HG03378 (cell line): Measurements from ENCODE around the gene TBC1D14.

Experiments used
- ATAC-seq: cut with Tn5 transposase; IDR thresholded peaks from one replicate; pipeline ENCODE4 v1.9.1; 2021; ENCODE audit warnings: mild to moderate bottlenecking, moderate library complexity; ENCODE audit not compliant: unreplicated experiment

TBC1D14 gene

GRCh38 chr4:6991771-6992557, 82.3 kb downstream of the TBC1D14 start:
- no peak for ATAC-seq

- no peak for ATAC-seq
Measured at GRCh38 chr4:6992728-6993677, 83.4 kb downstream of the TBC1D14 start.

DNA sequence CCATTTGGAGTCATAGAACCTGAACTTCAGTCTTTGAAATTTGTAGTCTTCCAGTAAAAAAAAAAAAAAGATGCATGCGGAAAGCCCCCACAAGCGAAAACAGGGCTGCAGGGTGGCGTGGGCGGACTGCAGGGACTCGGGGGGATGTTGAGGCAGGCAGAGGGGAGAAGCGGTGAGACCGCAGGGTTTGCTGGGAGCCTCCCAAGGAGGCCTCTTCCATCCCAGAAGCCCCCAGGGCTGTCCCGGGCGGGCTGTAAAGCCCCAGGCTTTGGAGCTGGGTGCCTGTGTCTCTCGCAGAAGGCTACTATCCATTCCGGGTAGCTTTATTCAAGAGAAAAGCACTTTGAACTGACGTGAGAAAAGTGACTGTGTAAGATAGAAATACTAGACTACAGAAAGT, 86.9 kb downstream of the TBC1D14 start:
- ATAC-seq: no peak

- no peak for ATAC-seq
Measured at GRCh38 chr4:6999172-7000086, 89.8 kb downstream of the TBC1D14 start.

GRCh38 chr4:7000421-7001176, 91.0 kb downstream of the TBC1D14 start:
- no peak for ATAC-seq

DNA sequence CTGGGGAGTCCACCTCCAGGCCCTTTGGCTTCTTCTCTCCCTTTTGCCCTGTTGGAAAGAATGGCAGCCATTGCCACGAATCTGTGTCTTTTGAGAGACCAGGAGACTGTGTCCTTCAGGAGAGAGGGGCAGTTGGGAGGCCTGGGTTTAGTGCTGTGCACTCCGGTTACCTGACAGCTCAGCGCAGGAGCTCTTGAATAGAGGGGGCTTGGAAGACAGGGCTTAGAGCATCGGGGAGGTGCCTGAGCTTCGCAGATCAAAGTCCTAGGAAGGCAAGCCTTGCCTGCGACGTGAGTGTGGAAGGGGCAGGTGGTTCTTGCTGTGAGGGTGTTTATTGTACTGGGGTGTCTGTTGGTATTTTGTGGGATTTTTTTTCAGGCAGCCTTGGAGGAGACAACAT, 91.6 kb downstream of the TBC1D14 start:
- ATAC-seq: no peak

- ATAC-seq: no peak
Measured at GRCh38 chr4:7002336-7002735, 92.7 kb downstream of the TBC1D14 start.

DNA sequence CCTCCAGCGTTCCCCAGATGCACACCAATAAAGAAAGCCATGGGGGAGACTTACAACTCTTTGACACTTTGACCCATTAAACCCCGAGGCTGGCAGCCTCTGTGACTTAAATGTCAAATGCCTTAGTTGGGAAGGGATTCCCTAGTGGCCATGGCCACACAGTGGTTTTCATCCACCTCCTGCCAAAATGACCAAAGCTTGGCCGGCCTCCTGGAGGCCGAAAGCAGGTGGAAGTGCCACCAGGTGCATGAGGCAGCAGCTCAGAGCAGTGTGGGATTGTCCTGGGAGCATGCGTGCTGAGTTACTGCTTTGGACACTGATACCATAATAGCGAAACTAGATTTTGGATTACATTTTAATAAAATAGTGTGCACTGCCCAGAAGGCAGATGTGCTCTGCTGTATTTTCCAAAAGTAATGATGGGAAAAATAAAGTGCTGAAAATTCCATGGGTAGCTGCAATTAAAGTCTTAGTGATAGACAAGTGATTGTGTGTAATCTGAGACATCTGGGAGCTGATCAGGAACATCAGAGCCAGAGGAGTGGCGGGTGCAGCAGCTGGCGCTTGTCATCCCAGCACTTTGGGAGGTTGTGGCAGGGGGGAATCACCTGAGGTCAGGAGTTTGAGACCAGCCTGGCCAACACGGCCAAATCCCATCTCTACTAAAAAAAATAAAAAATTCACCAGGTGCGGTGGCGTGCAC, 93.7 kb downstream of the TBC1D14 start:
- no peak for ATAC-seq

- no peak for ATAC-seq
Measured at GRCh38 chr4:7003879-7004240, 94.2 kb downstream of the TBC1D14 start.

GRCh38 chr4:7004331-7004730, 94.7 kb downstream of the TBC1D14 start:
- no peak for ATAC-seq

GRCh38 chr4:7005571-7005970, 95.9 kb downstream of the TBC1D14 start:
- no peak for ATAC-seq

GRCh38 chr4:7006411-7006810, 96.8 kb downstream of the TBC1D14 start:
- no peak for ATAC-seq

- no peak for ATAC-seq
Measured at GRCh38 chr4:7007142-7007907, 97.7 kb downstream of the TBC1D14 start.

GRCh38 chr4:7007944-7008343, 98.3 kb downstream of the TBC1D14 start:
- no peak for ATAC-seq

GRCh38 chr4:7009564-7009963, 99.9 kb downstream of the TBC1D14 start:
- ATAC-seq: no peak

DNA sequence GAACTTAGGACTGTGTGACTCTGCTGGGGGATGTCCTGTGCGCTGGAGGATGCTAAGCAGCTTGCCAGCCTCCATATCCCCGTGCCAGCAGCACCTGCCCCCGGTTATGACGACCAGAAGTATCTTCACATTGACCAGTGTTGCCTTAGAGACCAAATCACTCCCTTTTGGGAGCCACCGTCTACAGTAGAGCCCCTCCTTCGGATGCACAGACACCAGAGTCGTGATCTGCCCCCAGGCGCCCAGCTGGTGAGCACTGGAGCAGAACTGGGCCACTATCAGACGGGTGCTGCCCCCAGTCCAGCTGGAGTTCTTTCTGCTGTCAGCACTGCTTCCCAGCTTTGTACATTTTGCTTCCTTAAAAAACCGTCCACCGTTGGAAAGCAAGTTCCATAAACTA, 103.5 kb downstream of the TBC1D14 start:
- no peak for ATAC-seq

GRCh38 chr4:7014815-7015214, 105.2 kb downstream of the TBC1D14 start:
- no peak for ATAC-seq

- ATAC-seq: no peak
Measured at GRCh38 chr4:7015383-7016035, 105.9 kb downstream of the TBC1D14 start.
